GM12801 (cell line): ENCODE data around the gene ZFP36L2.

Source experiments
- TF ChIP-seq, protein P1 (sequence below): IDR thresholded peaks from one replicate; pipeline ENCODE4 v1.5.1; 2011; ENCODE audit warnings: control low read depth; ENCODE audit not compliant: insufficient read length; ENCODE audit errors: extremely low read depth

The ZFP36L2 gene

DNA sequence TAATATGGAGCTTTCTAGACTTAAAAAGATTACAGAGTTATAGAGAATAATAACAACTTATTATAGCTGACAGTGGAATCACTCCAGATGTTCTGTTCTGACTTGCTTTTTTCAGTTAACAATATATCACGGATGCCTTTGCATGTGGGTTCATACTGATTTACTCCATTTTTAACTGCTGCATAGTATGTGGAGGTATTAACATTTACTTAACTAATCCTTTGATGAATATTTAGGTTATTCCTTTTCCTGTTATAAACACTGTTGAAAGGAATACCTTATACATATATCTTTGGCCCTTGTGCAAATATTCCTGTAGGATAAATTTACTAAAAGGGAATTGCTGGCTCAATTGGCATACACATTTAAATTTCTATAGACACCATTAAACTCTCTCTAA, 33.1 kb upstream of the ZFP36L2 start:
- TF ChIP-seq, protein P1, sequence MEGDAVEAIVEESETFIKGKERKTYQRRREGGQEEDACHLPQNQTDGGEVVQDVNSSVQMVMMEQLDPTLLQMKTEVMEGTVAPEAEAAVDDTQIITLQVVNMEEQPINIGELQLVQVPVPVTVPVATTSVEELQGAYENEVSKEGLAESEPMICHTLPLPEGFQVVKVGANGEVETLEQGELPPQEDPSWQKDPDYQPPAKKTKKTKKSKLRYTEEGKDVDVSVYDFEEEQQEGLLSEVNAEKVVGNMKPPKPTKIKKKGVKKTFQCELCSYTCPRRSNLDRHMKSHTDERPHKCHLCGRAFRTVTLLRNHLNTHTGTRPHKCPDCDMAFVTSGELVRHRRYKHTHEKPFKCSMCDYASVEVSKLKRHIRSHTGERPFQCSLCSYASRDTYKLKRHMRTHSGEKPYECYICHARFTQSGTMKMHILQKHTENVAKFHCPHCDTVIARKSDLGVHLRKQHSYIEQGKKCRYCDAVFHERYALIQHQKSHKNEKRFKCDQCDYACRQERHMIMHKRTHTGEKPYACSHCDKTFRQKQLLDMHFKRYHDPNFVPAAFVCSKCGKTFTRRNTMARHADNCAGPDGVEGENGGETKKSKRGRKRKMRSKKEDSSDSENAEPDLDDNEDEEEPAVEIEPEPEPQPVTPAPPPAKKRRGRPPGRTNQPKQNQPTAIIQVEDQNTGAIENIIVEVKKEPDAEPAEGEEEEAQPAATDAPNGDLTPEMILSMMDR = no peak

DNA sequence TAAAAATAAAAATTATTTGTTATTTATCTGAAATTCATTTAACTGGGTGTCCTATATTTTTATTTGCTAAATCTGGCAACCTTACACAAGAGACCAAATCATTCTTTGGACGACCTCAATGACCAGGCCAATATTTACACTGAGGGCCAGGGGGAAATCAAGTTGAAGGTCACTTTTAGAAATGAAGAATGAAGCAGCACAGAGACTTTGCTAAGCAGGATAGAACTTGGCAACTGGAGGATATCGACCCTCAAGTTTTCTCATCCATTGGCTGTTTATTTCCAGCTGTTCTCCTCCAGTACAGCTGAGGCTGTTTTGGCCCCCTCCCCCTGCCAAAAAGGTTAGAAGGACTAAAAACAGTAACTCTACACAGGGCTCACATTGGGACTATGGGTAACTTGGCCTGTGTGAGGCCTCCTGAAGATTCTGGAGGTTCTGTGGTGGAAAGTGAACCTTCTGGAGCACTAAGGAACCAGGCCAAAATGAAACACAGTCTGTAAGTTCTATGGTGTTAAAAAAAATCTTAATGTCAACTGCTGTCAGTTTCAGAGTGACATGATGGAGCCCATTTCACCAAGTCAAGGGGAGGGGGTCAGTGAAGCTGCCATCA, 32.2 kb upstream of the ZFP36L2 start:
- TF ChIP-seq, protein P1 = no peak

DNA sequence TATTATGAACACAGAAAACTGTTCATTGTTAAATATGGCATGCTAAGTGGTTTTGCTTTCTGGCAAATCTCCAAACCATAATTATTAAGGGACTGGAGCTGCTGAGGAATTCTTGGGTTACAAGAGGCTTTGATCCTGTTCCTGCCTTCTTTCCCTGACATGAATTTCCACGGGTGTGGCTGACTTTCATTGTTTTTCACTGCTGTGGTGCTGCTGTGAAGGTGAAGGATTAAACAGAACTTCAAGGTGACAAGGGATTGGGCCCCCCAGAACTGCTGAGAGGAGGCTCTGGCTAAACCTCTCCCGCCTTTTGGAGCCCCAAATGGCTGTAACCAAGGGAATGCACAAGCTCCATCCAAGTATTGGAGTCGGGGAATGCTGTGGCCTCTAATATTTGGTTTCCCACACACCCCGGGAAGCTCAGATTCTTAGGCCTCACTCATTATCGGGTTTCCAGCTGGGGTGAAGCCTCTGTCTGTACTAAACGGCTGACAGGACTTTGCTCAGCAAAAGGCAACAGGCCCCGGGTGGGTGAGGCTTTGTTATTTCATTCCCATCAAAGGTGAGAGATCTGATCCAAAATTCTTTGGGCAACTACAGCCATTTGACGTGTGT, 29.0 kb upstream of the ZFP36L2 start:
- TF ChIP-seq, protein P1 = no peak

DNA sequence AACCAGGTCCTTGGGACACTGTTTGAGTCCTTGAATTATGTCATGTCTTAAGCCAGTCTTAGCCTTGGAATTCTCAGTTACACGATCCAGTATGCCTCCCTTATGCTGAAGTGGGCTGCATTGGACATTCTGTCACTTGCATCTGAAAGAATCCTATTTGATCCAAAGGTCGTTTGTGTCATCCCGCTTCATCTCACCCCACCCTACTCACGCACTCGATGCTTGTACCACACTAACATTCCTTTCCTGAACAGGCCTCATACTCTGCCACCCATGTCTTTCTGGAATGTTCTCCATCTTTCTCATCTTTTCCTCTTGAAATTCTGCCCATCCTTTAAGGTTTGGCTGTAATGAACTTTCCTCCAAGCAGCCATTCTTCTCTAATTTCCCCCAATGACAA, 27.9 kb upstream of the ZFP36L2 start:
- TF ChIP-seq, protein P1 = no peak

DNA sequence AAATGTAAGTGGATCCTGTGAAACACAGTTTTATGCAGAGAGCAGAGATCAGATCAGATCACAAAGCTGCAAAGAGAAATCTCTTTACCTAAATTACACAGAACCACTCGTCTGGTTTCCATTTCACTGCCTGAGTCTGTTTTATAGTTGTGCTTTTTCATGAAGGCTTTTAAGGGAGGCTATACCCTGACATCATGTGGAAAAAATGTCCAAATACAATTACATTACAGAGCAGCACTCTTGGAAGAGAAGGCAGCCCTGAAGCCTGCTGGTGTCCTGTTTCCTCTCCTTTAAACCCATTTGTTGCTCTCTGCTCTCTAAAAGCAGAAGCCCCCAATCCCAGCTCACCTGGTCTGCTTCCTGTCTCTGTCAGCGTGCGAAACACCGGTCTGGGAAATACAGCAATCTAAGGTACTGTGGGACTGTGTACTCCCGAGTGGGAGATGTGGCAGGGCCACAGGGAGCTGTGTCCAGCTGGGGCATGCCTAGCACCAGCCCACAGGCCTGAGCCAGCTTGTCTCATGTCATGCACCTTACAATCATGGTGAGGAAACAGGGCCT, 24.8 kb upstream of the ZFP36L2 start:
- TF ChIP-seq, protein P1 = no peak

DNA sequence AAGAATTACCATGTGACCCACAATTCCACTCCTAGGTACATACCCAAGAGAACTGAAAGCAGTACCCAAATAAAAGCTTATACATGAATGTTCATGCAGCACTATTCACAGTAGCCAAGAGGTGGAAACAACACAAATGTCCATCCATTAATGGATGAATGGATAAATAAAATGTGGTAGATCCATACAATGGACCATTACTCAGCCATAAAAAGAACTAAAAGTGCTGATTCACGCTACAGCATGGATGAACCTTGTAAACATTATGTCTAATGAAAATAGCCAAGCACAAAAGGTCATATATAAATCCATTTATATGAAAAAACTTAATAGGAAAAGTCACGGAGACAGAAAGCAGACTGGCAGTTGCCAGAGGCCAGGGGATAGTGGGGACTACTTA, 23.6 kb upstream of the ZFP36L2 start:
- TF ChIP-seq, protein P1 = no peak

DNA sequence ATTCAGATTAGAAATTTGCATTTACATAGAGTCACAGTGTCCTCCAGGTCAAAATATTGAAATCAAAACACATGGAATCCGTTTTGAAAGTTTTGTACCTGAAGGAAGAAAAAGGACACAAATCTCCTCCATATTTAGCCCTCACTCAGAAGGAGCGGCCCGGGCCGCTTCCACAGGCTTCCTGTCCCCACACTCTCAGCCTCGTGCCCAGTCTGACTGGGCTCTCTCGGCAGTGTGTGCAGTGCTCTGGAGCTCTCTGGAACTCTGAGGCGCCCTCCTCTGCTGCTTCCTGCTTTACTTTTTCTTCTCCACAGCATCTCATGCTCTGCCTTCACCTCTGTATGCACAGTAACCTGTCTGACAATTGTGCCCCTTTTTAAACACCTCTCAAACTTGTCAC, 22.2 kb upstream of the ZFP36L2 start:
- TF ChIP-seq, protein P1 = no peak
